NCI-H345 treated with DMSO at 0.1 percent for 48 hours (cell line): Measurements from ENCODE around the gene KRTAP5-6.

Source experiments
- DNase-seq: peaks from one replicate; lab custom pipeline; 2025; ENCODE audit not compliant: unreplicated experiment; lab: John Stamatoyannopoulos, UW

Gene KRTAP5-6

GRCh38 chr11:1732418-1733008 lies 35.5 kb downstream of the KRTAP5-6 start:
- no peak for DNase-seq

- DNase-seq: no peak
These were observed 36.2 kb downstream of the KRTAP5-6 start for GRCh38 chr11:1733009-1733715.

- no peak for DNase-seq
These were observed 37.0 kb downstream of the KRTAP5-6 start for GRCh38 chr11:1733716-1734640.

- no peak for DNase-seq
These were observed 37.7 kb downstream of the KRTAP5-6 start for GRCh38 chr11:1734641-1735081.

GRCh38 chr11:1735271-1735670 lies 38.3 kb downstream of the KRTAP5-6 start:
- no peak for DNase-seq

- DNase-seq: no peak
These were observed 39.5 kb downstream of the KRTAP5-6 start for GRCh38 chr11:1736447-1736992.

- DNase-seq: no peak
These were observed 40.2 kb downstream of the KRTAP5-6 start for GRCh38 chr11:1737080-1737757.

- DNase-seq: no peak
These were observed 41.4 kb downstream of the KRTAP5-6 start for GRCh38 chr11:1738380-1738779.

- no peak for DNase-seq
These were observed 42.6 kb downstream of the KRTAP5-6 start for GRCh38 chr11:1739576-1739975.

GRCh38 chr11:1740786-1741530 lies 44.0 kb downstream of the KRTAP5-6 start:
- no peak for DNase-seq

GRCh38 chr11:1741741-1742140 lies 44.7 kb downstream of the KRTAP5-6 start:
- no peak for DNase-seq

- no peak for DNase-seq
These were observed 45.4 kb downstream of the KRTAP5-6 start for GRCh38 chr11:1742371-1742770.

- no peak for DNase-seq
These were observed 46.0 kb downstream of the KRTAP5-6 start for GRCh38 chr11:1742869-1743584.

GRCh38 chr11:1743585-1744136 lies 46.7 kb downstream of the KRTAP5-6 start:
- DNase-seq: no peak

- no peak for DNase-seq
These were observed 47.3 kb downstream of the KRTAP5-6 start for GRCh38 chr11:1744137-1744886.

- DNase-seq: no peak
These were observed 48.1 kb downstream of the KRTAP5-6 start for GRCh38 chr11:1744891-1745700.

- DNase-seq: no peak
These were observed 48.8 kb downstream of the KRTAP5-6 start for GRCh38 chr11:1745701-1746320.
